IPS-18a (cell line): ENCODE measurements around the gene IDH3A.

ENCODE experiments used
- H3K27ac ChIP-seq: one replicate; pipeline ENCODE4 v1.5.1; 2013; ENCODE audit warnings: low read length
- H3K27me3 ChIP-seq: one replicate; pipeline ENCODE4 v1.6.1; 2013; ENCODE audit warnings: mild to moderate bottlenecking, low read length; ENCODE audit not compliant: control insufficient read depth, insufficient read depth
- H3K36me3 ChIP-seq: one replicate; pipeline ENCODE4 v1.6.1; 2013; ENCODE audit warnings: low read depth, low read length; ENCODE audit not compliant: control insufficient read depth
- H3K4me1 ChIP-seq: one replicate; pipeline ENCODE4 v1.6.1; 2013; ENCODE audit warnings: low read depth, low read length; ENCODE audit not compliant: control insufficient read depth
- H3K4me3 ChIP-seq: one replicate; pipeline ENCODE4 v1.5.1; 2013; ENCODE audit warnings: low read length
- H3K9ac ChIP-seq: one replicate; pipeline ENCODE4 v1.6.1; 2013; ENCODE audit warnings: mild to moderate bottlenecking, low read length, moderate library complexity
- H3K9me3 ChIP-seq: one replicate; pipeline ENCODE4 v1.6.1; 2013; ENCODE audit warnings: low read depth, low read length; ENCODE audit not compliant: control insufficient read depth

IDH3A gene

GRCh38 chr15:78216276-78217104 lies 67.3 kb downstream of the IDH3A start:
- no peaks in the 10 kb centered on the region for H3K36me3 ChIP-seq
- H3K27me3 ChIP-seq = no peaks in the 10 kb centered on the region
- H3K4me1 ChIP-seq = no peaks in the 10 kb centered on the region
- H3K4me3 ChIP-seq = no peak overlapping the region
- no peaks in the 10 kb centered on the region for H3K9me3 ChIP-seq
- H3K9ac ChIP-seq = no peak overlapping the region
- H3K27ac ChIP-seq = no peak overlapping the region

- no peaks in the 10 kb centered on the region for H3K4me1 ChIP-seq
- H3K27ac ChIP-seq = no peak overlapping the region
- no peaks in the 10 kb centered on the region for H3K9me3 ChIP-seq
- no peak overlapping the region for H3K4me3 ChIP-seq
- H3K9ac ChIP-seq = no peak overlapping the region
- H3K27me3 ChIP-seq = no peaks in the 10 kb centered on the region
- H3K36me3 ChIP-seq = no peaks in the 10 kb centered on the region
Measured at GRCh38 chr15:78220713-78221112, 71.6 kb downstream of the IDH3A start.
